Measurements from ENCODE around the gene HMGB4.

HMGB4 gene

DNA sequence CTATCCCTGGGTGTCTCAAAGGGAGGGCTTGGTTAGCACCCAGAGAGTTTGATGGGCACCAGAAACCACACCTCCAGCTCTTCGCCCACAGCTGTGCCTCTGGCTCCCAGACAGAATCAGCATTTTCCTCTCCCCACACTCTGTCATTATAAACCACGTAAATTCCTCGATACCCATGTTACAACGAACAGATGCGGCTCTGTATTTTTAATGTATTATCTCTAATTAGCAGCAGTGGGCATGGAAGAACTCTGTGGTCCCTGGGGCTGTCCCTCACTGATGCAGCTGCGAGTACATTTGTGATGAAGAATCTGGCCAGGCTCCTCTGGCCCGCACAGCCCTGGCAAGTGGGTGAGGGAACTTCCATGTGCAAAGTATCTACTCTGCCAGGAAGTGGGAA is 10.8 kb downstream of the HMGB4 start:
- TF ChIP-seq SETDB1 (IDR thresholded peaks at IDR 0.05; ENCODE audit: insufficient read length, low read length): no peak
- TF ChIP-seq SP7 (tag by site-specific recombination; IDR thresholded peaks at IDR 0.05): no peak
- no peak for TF ChIP-seq KLF1 (tag by site-specific recombination; IDR thresholded peaks at IDR 0.05)
- TF ChIP-seq ZNF140 (tag by site-specific recombination; IDR thresholded peaks at IDR 0.05): no peak
- no peak for TF ChIP-seq ZNF544 (tag by site-specific recombination; IDR thresholded peaks at IDR 0.05)
- no peak for TF ChIP-seq ZEB2 (tag by site-specific recombination; IDR thresholded peaks at IDR 0.05)
- no peak for TF ChIP-seq OVOL3 (tag by site-specific recombination; IDR thresholded peaks at IDR 0.05)
- no peak for TF ChIP-seq ZNF214 (tag by site-specific recombination; IDR thresholded peaks at IDR 0.05; ENCODE audit: borderline replicate concordance)
- no peak for TF ChIP-seq ZNF660 (tag by site-specific recombination; IDR thresholded peaks at IDR 0.05)
- no peak for TF ChIP-seq ZNF645 (tag by site-specific recombination; IDR thresholded peaks at IDR 0.05)
- TF ChIP-seq SCRT1 (tag by site-specific recombination; IDR thresholded peaks at IDR 0.05; ENCODE audit: borderline replicate concordance): no peak
- TF ChIP-seq SP2 (tag by site-specific recombination; IDR thresholded peaks at IDR 0.05): no peak
- no peak overlapping the region for H3K27ac ChIP-seq (ENCODE audit: extremely low read depth, low read depth, low read length)
- no peaks in the 10 kb centered on the region for H3K9me3 ChIP-seq (ENCODE audit: control insufficient read depth, insufficient read depth, low read depth, low read length)
- POLR2A ChIA-PET: no interaction called here
- H3K4me1 ChIP-seq (ENCODE audit: control insufficient read depth, insufficient read depth, low read length): no peaks in the 10 kb centered on the region
- CTCF ChIA-PET: interaction anchor here (1.5 to 1.7 kb wide), 2 partner anchors 139 to 242 kb away, joined by 4 to 6 read pairs; no protein-coding TSS in a partner anchor
- no peak overlapping the region for H3K4me3 ChIP-seq (ENCODE audit: low read depth, low read length)
- no peaks in the 10 kb centered on the region for H3K36me3 ChIP-seq (ENCODE audit: control insufficient read depth in 2 of 2, insufficient read depth in 1 of 2, low read length in 2 of 2)

DNA sequence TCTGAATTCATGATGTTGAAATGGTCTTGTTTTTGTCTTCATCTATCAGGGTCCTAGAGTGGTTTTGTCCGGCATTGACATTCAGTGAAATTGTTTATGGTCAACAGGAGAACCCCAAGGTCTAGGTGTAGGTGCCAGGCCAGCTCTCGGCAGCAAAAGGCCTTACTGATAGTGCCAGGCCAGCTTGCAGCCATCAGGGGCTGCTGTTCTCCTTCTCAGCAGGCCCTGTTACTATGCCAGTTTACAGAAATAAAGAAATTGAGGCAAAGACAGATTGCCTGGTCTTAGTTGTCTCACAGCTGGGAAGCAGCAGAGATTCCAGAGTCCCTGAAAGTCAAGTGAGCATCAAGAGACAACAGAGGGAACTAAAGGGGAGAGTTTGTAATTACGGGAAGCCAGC is 12.0 kb downstream of the HMGB4 start:
- Histone ChIP-seq H3K4me3 (ENCODE audit: low read depth, low read length) (no peak overlapping the region), H3K27ac (ENCODE audit: extremely low read depth, low read depth, low read length) (no peak overlapping the region), H3K9me3 (ENCODE audit: control insufficient read depth, insufficient read depth, low read depth, low read length) (no peaks in the 10 kb centered on the region), H3K36me3 (ENCODE audit: control insufficient read depth in 2 of 2, insufficient read depth in 1 of 2, low read length in 2 of 2) (no peaks in the 10 kb centered on the region), H3K4me1 (ENCODE audit: control insufficient read depth, insufficient read depth, low read length) (no peaks in the 10 kb centered on the region)
- TF ChIP-seq SCRT2 (tag by site-specific recombination; IDR thresholded peaks at IDR 0.05) (no peak), KLF16 (tag by site-specific recombination; IDR thresholded peaks at IDR 0.05) (no peak), ZNF157 (tag by site-specific recombination; IDR thresholded peaks at IDR 0.05) (no peak)
- ChIA-PET CTCF (interaction anchor here (1.7 kb wide), 1 partner anchor 138 kb away, joined by 6 read pairs; no protein-coding TSS in a partner anchor), POLR2A (no interaction called here)

DNA sequence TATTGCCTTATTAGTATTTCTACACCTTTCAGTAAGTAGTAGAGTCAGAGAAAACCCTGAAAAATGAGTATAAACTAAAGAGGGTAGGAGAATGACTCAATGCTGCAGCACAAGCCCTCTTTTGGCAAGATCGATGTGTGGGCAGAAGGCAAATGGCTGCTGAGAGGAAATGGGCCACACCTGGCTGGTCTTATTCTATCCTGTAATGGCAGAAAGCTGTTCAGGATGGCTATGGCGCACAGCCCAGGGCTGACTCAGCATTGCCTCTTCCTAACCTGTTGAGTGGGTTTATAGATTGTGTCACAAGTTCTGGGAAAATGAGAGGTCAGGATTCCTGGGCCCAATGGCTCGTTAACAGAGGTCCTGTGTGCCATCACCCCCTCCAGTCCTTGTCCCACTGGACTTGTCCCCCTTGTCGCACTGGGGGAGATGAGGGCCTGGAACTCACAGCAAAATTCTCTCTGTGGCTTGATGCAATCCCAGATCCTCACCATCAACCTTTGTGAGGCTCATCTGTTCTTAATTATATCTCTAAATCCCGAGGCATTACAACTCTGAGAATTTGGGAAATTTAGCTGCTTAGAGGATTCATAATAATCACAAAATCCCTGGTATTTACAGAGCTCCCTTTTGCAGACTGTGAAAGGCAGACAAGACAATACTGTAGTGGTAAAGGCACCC is 13.2 kb downstream of the HMGB4 start:
- Histone ChIP-seq H3K4me1 (ENCODE audit: control insufficient read depth, insufficient read depth, low read length) (no peaks in the 10 kb centered on the region), H3K4me3 (ENCODE audit: low read depth, low read length) (no peak overlapping the region), H3K36me3 (ENCODE audit: control insufficient read depth in 2 of 2, insufficient read depth in 1 of 2, low read length in 2 of 2) (no peaks in the 10 kb centered on the region), H3K27ac (ENCODE audit: extremely low read depth, low read depth, low read length) (no peak overlapping the region), H3K9me3 (ENCODE audit: control insufficient read depth, insufficient read depth, low read depth, low read length) (no peaks in the 10 kb centered on the region)
- ChIA-PET CTCF (no interaction called here), POLR2A (no interaction called here)
- TF ChIP-seq ZNF426 (tag by site-specific recombination; IDR thresholded peaks at IDR 0.05): no peak
- peak; percentile 56; the same call in 1 of the 2 replicates for TF ChIP-seq SCRT2 (tag by site-specific recombination; IDR thresholded peaks at IDR 0.05)

DNA sequence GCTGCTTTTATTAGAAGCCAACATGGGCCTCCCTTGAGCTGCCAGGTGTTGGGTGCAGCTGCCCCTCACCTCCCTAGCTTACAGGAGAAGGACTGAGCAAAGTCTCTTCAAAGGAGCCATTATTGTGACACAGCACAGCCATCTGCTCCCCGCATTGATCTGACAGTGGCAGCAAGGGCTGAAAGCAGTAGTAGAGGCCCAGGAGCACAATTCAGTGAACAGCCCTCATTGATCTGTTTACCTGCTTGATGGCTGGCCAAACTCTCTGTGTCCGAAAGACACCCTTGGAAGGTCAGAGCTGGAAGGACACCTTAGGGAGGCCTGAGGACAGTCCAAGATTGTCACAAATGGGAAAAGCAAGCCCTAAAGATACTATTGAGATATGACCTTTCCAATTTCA is 14.5 kb downstream of the HMGB4 start:
- no peaks in the 10 kb centered on the region for H3K9me3 ChIP-seq (ENCODE audit: control insufficient read depth, insufficient read depth, low read depth, low read length)
- H3K4me1 ChIP-seq (ENCODE audit: control insufficient read depth, insufficient read depth, low read length): no peaks in the 10 kb centered on the region
- POLR2A ChIA-PET: no interaction called here
- no peak overlapping the region for H3K27ac ChIP-seq (ENCODE audit: extremely low read depth, low read depth, low read length)
- CTCF ChIA-PET: no interaction called here
- H3K4me3 ChIP-seq (ENCODE audit: low read depth, low read length): no peak overlapping the region
- H3K36me3 ChIP-seq (ENCODE audit: control insufficient read depth in 2 of 2, insufficient read depth in 1 of 2, low read length in 2 of 2): no peaks in the 10 kb centered on the region
- TF ChIP-seq ZBTB49 (tag by site-specific recombination; IDR thresholded peaks at IDR 0.05; ENCODE audit: low read depth) (no peak), ZNF398 (tag by site-specific recombination; IDR thresholded peaks at IDR 0.05) (no peak), ZBTB17 (tag by site-specific recombination; IDR thresholded peaks at IDR 0.05) (no peak), YY2 (tag by site-specific recombination; IDR thresholded peaks at IDR 0.05) (no peak)
- TF ChIP-seq, protein P1, sequence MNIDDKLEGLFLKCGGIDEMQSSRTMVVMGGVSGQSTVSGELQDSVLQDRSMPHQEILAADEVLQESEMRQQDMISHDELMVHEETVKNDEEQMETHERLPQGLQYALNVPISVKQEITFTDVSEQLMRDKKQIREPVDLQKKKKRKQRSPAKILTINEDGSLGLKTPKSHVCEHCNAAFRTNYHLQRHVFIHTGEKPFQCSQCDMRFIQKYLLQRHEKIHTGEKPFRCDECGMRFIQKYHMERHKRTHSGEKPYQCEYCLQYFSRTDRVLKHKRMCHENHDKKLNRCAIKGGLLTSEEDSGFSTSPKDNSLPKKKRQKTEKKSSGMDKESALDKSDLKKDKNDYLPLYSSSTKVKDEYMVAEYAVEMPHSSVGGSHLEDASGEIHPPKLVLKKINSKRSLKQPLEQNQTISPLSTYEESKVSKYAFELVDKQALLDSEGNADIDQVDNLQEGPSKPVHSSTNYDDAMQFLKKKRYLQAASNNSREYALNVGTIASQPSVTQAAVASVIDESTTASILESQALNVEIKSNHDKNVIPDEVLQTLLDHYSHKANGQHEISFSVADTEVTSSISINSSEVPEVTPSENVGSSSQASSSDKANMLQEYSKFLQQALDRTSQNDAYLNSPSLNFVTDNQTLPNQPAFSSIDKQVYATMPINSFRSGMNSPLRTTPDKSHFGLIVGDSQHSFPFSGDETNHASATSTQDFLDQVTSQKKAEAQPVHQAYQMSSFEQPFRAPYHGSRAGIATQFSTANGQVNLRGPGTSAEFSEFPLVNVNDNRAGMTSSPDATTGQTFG (tag by site-specific recombination; IDR thresholded peaks at IDR 0.05; ENCODE audit: borderline replicate concordance): no peak

All from HEK293 (cell line).